GM18517 (cell line): ENCODE results near the gene MBOAT1.

Source experiments
- ATAC-seq: cut with Tn5 transposase; IDR thresholded peaks from one replicate; pipeline ENCODE4 v1.9.1; 2021; ENCODE audit warnings: mild to moderate bottlenecking, moderate library complexity; ENCODE audit not compliant: unreplicated experiment

MBOAT1 gene

GRCh38 chr6:20235041-20235440 is 22.8 kb upstream of the MBOAT1 start:
- no peak for ATAC-seq

- no peak for ATAC-seq
Observed at GRCh38 chr6:20234136-20234535, 21.9 kb upstream of the MBOAT1 start.

- ATAC-seq = no peak
Observed at GRCh38 chr6:20233007-20233730, 20.9 kb upstream of the MBOAT1 start.

GRCh38 chr6:20232188-20232587 is 19.9 kb upstream of the MBOAT1 start:
- no peak for ATAC-seq

GRCh38 chr6:20230401-20231119 is 18.3 kb upstream of the MBOAT1 start:
- no peak for ATAC-seq

- no peak for ATAC-seq
Observed at GRCh38 chr6:20229881-20230280, 17.6 kb upstream of the MBOAT1 start.

- ATAC-seq = no peak
Observed at GRCh38 chr6:20227350-20227749, 15.1 kb upstream of the MBOAT1 start.

GRCh38 chr6:20223141-20223540 is 10.9 kb upstream of the MBOAT1 start:
- no peak for ATAC-seq

- no peak for ATAC-seq
Observed at GRCh38 chr6:20221421-20221820, 9.2 kb upstream of the MBOAT1 start.

- no peak for ATAC-seq
Observed at GRCh38 chr6:20220359-20220758, 8.1 kb upstream of the MBOAT1 start.

GRCh38 chr6:20217891-20218290 is 5.6 kb upstream of the MBOAT1 start:
- ATAC-seq = no peak

- ATAC-seq = no peak
Observed at GRCh38 chr6:20217324-20217855, 5.1 kb upstream of the MBOAT1 start.

- ATAC-seq = no peak
Observed at GRCh38 chr6:20215310-20215709, 3.0 kb upstream of the MBOAT1 start.

GRCh38 chr6:20213271-20213798 is 1.1 kb upstream of the MBOAT1 start:
- no peak for ATAC-seq

GRCh38 chr6:20211941-20212391 is 303 bp downstream of the MBOAT1 start:
- peak; percentile 30 for ATAC-seq

- ATAC-seq = peak; percentile 30
Observed at GRCh38 chr6:20211037-20211940, 980 bp downstream of the MBOAT1 start.

GRCh38 chr6:20210158-20210557 is 2.1 kb downstream of the MBOAT1 start:
- ATAC-seq = no peak

GRCh38 chr6:20208687-20209378 is 3.4 kb downstream of the MBOAT1 start:
- no peak for ATAC-seq

- ATAC-seq = no peak
Observed at GRCh38 chr6:20207088-20207418, 5.2 kb downstream of the MBOAT1 start.

- ATAC-seq = no peak
Observed at GRCh38 chr6:20205722-20206161, 6.5 kb downstream of the MBOAT1 start.
